Measurements from ENCODE around the gene ERCC2. TPM values are rescaled to one million over a fixed set of nuclear protein-coding genes. Genes with fewer than 3 reads are reported as not detected.

Gene ERCC2
- total RNA-seq, 1 donor from 2014 or later = 5.7 TPM

DNA sequence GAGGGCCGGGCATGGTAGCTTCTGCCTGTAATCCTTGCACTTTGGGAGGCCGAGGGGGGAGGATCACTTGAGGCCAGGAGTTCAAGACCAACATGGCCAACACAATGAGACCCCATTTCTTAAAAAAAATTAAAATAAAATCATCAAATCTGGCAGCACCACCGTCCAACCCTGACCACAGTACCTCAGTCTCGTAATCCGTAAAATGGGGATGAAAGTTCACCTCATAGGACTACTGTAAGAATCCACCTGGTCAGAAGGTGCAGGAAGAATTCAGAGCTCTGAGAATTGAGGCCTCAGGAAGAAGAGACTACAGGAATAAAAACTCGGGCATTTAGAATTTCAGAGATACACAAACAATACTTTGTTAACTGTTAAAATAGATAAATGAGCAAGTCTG is 31.4 kb upstream of the ERCC2 start:
- DNase-seq = no peak

DNA sequence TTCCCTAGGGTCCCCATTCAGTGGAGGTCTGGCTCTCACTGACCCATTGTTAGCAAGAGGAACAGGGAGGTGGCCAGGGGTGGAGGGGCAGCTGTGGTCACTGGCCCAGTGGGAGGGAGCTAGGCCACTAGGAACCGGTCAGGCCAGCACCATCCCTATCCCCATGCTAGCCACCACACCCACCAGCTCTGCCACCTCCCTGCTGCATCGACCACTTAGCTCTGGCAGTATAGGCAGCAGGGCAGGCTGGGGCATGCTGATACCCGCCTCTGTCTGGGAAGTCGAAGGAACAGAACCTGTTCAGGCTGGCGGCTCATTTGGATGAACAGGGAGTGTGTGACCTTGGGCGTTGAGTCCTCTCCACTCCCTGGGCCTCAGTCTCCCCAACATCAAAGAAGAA is 29.8 kb upstream of the ERCC2 start:
- peak; percentile 26 for DNase-seq

DNA sequence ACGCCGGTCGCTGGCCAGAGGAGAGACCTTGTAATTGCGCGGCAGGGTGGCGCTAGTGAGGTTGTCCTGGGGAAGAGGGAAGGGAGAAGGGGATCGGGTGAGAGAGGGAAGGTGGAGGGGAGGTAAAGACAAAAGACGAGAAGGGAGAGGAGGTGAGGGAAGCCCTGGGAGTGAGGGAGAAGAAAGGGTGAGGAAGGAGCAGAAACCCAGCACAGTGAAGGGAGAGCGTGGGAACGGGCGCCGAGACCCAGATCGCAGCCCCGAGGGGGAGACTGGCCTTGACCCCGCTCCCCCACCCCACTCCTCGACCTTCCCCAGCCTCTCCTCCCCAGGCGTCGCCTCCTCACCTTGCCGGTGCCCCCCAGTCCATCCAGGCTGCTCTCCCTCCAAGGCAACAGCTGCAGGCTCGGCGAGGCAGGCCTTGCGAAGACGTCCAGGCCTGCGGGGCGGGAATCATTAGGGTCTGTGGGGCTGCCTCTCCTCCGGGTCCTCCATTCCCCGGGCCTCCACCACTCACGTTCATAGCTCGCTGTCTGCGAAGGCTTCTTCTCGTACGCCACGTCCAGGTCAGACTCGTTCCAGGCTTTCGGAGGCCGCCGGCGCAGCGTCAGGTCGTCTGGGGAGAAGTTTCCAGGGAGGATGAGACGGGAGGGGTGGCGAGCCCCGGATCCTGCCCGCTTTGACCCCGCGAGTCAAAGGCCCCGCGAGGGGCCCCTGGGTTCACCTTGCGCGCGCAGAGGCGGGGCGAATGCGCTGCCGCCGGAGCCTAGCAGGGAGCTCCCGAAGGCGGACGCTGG is 25.6 kb upstream of the ERCC2 start:
- no peak for DNase-seq

DNA sequence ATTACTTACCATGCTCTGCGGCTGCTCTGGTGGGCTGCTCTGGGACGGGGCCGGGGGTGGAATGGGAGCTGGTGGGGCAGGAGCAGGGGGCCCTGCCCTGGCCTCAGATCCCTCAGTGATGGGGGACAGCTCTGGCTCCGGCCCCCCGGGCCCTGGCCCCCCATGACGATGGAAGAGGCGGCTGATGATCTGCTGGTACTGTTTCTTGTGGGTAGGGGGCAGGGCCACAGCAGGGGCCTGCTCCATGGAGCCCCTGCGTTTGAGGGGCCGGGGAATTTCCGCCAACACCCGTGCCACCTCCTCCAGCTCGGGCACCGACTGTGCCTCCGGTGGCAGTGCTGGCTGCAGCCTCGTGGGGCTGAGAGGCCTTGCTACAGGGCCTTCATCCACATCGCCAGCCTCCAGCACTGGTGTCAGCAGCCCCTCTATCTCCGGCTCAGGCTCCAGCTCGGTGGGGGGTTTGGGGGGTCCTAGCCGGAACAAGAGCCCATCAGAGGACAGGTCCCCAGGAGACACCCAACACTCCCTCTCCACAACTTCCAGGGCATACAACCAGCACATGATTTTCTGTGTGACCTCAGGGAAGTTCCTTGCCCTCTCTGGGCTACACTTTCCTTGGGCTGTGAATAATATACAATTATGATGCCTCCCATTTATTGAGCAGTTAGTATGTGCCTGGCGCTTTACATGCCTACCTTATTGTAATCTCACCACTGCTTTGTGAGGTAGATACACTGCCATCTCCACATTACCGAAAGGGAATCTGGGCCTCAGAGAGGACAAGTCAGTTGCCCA is 21.7 kb upstream of the ERCC2 start:
- no peak for DNase-seq

DNA sequence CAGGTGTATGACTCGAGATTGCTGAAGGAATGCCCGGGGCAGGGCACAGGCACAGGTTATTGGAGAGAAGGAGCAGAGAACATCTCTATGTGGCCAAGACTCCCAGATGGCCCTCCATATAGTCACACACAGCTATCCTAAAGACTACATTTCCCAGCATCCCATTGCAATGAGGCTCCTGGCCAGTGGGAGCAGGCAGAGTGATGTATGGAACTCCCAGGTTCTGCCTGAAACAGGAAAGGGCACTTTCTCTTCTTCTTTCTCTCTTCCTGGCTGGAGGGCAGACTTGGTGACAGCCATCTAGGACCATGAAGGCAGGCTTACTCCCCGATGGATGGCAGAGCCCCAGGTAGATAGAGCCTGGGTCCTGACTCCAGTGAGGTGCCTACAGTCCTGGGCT is 21.0 kb upstream of the ERCC2 start:
- DNase-seq = no peak

DNA sequence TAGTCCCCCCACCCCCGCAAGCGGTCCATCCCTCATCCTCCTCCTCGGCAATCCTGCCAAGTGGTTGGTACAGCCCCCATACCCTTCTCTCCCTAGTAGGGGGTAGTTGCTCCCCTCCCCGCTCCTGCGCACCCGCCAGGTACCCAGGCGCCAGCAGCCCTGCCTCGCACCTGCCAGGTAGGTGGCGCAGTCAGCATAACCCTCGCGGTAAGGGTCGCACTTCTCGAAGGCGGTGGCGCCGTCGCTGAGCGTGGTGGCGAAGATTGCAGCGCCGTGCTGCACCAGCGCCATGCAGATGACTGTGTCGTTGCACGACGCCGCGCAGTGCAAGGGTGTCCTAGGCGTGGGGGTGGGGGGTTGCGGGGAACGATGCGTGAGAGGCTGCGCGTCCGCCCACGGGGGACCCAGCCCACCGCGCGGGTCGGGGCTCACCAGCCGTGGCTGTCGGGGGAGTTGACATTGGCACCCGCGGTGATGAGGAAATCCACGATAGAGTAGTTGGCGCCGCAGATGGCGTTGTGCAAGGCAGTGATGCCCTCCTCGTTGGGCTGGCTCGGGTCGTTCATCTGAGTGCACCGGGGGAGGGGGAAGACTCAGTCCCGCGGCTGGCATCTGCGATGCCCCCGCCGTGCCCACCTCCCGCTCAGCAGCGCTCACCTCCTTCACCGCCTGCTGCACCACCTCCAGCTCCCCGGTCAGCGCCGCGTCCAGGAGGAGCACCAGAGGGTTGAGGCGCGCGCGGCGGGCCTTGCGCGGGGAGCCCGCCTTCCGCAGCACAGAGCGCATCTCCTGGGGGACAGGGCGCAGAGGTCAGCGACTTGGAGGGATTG is 15.2 kb upstream of the ERCC2 start:
- DNase-seq = no peak

DNA sequence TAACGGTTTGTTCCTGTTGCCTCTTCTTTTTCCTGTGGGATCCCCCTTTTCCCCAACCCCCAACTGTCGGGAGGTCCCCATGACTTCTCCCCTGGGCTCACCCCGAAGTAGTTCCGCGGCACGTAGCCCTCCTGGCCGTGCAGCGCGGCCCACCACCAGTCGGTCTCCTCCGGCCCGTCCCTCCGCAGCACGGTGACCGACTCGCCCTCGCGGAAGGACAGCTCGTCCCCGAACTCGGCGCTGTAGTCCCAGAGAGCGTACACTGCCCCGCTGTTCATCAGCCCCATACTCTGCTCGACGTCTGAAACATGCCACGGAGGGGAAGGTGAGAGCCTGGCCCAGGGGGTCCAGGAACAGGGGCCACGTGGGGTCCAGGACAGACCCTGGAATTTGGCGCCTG is 12.1 kb upstream of the ERCC2 start:
- DNase-seq = no peak

DNA sequence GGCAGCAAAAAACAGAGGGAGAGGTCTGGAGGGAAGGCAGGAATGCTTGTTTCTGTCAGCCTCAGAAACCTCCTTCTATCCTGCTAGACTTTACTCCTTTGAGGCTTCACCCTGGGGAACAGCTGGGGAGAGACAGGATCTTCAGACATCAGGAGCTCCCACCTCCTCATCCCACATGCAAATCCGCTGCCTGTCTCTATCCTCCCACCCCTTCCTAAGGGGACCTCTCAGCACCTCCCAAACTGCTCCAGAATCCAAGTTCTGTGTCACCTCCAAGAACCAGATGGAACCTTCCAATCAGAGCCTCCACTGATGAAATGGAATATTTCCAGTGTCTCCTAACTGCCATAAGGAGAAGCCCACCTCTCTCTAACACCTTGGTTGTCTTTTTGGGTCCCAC is 9.7 kb upstream of the ERCC2 start:
- no peak for DNase-seq

DNA sequence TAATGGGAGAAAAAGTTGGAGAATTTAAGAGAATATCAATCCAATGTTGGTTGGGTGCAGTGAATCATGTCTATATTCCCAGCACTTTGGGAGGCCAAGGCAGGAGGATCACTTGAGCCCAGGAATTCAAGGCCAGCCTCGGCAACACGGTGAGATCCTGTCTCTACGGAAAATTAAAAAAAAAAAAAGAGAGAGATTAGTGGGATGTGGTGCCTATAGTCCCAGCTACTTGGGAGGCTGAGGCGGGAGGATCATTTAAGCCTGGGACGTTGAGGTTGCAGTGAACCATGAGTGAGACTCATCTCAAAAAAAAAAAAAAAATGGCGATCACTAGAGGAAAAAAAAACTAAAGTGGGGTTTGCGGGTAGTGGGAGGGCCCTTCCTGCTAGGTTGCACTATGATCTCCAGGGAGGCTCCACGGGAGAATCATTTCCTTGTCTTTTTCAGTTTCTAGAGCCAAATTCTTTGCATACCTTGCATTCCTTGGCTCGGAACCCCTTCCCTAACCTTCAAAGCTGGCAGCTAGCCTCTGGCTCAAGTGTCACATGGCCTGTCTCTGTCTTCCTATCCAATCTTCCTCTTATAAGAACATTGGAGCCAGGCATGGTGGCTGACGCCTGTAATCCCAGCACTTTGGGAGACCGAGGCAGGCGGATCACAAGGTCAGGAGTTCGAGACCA is 5.8 kb upstream of the ERCC2 start:
- no peak for DNase-seq

DNA sequence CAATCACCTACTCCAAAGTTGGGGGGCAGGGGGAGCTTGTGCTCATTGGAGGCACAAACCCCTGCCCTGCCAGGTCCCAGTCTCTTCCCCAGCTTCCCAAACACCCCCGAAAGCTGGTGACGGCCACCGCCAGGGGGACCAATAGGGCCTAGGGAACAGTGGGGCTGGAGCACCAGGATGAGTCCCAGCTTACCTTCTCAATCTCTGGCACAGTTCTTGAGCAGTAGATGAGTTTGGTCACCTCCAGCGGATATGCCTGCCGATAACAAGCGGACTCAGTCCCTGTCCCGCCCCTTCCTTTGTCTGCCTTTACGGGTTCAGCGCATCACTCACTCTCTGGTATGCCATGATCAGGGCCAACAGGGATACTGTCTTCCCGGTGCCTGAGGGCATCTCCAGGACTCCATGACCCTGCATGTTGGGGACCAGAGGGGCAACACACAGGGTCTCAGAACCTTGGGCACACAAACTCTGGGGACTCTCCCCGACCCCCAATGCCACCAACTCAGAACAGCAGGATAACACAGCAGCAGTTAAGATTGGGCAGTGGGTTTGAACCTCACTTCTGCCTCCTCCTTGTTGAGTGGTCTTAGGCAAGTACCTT is 1.5 kb downstream of the ERCC2 start:
- no peak for DNase-seq

DNA sequence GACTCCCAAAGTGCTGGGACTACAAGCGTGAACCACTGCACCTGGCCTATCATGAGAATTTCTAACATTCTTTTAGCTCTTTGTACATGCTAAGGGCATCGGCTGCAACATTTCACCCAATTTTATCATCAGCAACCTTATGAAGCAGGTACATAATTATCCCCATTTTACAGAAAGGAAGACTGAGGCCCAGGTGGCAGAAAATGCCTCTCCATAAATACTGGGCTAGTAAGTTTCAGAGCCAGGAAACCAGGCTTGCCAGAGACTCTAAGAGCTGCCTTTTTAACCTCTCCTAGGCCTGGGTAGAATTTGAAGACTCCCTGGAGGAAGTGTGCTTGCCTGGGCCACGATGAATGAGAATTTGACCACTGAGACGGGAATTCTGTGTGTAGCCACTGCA is 2.2 kb downstream of the ERCC2 start:
- no peak for DNase-seq

DNA sequence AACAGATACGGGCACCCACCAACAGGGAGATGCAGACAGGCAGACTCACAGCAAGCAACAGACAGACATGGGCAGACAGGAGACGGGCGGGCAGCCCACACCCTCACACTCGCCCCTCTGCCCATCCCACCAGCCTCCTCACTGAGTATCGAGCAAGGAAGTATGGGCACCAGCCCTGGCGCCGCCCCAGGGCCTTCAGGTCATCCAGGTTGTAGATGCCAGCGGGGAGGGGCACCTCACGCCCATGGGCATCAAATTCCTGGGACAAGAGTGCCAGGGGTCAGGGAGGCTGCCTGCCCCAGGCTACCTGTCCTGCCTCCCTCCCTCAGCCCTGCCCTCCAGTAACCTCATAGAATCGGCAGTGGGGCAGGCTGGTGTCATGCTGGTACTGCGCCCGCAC is 5.7 kb downstream of the ERCC2 start:
- DNase-seq = no peak

DNA sequence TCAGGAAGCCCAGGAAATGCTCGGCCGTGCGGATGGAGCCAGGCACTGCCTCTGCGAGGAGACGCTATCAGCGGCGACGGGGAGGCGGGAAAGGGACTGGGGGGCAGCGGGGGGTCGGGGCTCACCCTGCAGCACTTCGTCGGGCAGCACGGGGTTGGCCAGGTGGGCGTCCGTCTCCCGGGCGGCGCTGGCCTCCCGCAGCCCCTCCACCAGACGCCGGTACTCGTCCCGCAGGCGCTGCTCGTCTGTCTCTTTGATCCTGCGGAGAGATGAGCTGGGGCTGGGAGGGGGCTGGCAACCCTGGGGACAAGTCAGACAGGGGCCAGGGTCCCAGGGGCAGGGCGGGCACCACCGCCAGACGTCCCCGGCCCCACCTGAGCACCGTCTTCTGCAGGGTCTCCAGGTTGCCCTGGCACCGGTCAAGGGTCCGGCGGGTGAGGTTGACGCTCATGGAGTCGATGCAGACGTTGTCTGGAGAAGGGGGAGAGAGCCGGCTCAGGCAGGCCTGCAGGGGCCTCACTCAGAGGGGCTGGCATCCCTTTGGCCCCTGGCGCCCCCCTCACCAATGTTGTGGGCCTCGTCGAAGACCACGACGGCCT is 6.4 kb downstream of the ERCC2 start:
- no peak for DNase-seq

DNA sequence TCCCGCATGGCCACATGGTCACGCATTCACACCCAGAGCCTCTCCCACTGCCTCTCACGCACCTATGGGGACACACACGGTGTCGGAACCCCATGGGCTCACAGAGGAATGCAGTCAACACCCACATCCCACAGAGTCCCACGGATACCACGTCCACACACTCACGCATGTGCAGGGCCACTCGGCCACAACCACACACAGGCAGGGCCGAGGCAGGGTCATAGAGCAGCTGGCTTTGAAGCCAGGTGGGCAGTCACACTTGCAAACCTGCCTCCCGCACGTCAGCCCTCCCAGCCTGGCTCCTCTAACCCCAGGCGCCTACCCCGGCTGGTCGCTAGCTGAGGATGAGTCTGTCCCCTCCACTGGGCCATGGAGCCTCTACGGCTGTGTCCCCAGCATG is 8.1 kb downstream of the ERCC2 start:
- DNase-seq = no peak

DNA sequence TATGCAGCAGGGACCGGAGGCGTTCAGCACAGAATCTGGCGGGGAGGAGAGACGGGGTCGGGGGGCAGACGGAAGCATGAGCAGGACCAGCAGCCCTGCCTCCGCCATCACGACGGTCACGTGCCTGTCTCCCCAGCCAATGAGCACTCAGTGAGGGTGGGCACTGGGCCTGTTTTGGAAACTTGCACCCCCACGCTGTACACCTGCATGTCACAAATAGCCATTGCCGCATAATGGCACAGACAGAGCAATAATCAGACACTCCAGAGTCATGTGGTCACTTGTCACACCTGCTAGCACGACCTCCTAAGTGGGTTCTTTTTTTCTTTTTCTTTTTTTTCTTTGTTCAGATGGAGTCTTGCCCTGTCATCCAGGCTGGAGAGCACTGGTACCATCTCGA is 8.8 kb downstream of the ERCC2 start:
- no peak for DNase-seq

DNA sequence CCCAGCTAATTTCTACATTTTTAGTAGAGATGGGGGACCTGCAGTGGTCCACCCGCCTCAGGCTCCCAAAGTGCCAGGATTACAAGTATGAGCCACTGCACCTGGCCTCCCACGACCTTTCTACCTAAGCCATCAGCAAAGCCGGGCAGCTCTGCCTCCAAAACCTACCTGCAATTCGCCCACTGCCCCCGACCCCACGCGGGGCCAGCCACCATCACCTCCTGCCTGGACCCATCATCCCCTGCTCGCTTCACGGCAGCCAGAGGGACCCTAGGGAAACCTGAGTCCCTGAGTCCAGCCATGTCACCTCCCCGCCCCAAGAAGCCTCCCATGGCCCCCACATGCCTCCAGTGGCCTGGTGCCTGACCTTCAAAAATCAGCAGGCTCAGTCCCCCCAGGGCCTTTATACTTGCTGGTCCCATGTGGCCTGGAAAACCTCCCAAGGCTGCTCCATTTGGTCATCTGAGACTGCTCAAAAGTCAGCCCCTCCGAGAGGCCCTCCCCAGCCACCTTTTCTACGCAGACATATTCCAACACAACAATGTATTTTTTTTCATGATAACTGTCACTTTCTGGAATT is 12.1 kb downstream of the ERCC2 start:
- no peak for DNase-seq

DNA sequence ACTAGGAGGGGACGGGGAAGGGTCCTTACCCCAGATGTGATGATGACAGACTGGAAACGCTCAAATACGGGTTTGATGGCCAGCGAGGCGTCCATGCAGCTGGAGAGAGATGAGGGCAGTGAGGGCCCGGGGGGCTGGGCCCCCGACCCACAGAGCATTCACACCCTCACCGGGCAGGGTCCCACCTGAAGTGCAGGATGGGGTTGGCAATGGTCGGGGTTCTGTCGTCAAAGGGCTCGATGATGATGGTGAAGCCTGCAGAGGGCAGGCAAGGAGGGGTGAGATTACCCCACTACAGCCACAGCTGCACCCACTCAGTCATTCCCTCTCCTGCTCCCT is 13.0 kb downstream of the ERCC2 start:
- no peak for DNase-seq

DNA sequence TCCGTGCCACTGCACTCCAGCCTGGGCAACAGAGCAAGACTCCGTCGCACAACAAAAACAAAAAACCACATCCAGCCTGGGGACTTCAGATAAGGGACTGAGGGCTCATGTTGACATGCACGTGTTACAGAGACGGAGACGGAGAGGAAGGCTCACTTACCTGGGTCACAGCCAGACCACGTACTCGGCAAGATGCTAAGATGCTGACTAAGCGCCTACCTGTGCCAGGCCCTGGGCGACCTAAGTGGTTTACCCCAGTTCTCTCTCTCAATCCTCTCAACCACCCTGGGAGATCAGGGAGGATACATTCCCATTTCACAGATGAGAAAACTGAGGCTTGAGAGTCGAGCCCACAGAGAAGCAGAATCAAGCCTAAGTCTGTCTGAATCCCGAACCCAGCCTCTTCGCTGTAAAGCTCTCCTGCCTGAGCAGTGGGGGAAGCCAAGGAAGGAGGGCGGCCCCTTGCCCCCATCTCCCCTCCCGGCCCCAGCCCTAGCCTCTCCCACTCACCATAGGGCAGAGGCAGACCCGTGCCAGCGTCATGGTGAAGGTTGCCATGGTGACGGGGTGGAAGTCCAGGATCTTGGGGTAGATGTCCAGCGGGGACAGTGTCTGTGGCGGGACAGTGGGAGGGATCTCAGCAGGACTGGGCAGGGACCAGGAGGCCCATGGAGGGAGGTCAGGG is 13.5 kb downstream of the ERCC2 start:
- no peak for DNase-seq

DNA sequence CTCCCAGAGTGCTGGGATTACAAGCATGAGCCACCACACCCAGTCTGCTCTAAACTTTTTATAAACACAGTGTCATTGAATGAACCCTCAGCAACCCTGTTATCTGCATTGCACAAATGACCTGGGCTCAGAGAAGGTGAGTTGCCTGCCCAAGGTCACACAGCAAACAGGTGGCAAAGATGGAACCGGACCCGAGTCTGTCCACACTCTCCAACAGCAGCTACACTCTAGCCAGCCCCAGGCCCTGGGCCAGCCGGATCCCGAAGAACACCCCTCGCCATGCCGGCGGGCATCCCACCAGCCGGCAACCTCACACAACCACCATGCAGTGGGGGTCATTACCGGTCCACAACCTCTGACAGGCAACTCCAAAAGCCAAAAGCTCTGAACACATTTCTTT is 14.5 kb downstream of the ERCC2 start:
- no peak for DNase-seq

DNA sequence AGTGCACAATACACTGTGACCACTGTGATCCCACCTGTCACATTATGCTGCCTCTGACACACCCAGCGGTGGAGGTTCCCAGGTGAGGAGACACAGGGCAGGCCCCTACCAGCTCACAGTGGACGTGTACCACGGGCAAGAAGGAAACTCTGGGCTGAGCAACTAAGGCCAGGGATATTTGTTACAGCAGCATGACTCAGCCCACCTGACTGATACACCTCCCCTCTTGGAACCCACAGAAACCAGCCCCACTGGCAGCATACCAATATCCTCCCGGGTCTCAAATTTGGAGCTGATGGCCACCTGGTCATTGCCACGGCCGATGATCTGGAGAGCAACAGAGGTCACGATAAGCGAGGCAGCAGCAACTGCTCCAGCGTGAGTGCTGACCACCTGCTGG is 15.0 kb downstream of the ERCC2 start:
- DNase-seq = no peak
